ENCODE results near the gene RRAGC.

GRCh38 chr1:38820860-38821259, 38.7 kb downstream of the RRAGC start:
- TF ChIP-seq CTCF (IDR thresholded peaks at IDR 0.05; ENCODE audit: insufficient read depth, low read length) (no peak), GABPA (IDR thresholded peaks at IDR 0.05; ENCODE audit: low read depth) (no peak)
- TF ChIP-seq, protein P1, sequence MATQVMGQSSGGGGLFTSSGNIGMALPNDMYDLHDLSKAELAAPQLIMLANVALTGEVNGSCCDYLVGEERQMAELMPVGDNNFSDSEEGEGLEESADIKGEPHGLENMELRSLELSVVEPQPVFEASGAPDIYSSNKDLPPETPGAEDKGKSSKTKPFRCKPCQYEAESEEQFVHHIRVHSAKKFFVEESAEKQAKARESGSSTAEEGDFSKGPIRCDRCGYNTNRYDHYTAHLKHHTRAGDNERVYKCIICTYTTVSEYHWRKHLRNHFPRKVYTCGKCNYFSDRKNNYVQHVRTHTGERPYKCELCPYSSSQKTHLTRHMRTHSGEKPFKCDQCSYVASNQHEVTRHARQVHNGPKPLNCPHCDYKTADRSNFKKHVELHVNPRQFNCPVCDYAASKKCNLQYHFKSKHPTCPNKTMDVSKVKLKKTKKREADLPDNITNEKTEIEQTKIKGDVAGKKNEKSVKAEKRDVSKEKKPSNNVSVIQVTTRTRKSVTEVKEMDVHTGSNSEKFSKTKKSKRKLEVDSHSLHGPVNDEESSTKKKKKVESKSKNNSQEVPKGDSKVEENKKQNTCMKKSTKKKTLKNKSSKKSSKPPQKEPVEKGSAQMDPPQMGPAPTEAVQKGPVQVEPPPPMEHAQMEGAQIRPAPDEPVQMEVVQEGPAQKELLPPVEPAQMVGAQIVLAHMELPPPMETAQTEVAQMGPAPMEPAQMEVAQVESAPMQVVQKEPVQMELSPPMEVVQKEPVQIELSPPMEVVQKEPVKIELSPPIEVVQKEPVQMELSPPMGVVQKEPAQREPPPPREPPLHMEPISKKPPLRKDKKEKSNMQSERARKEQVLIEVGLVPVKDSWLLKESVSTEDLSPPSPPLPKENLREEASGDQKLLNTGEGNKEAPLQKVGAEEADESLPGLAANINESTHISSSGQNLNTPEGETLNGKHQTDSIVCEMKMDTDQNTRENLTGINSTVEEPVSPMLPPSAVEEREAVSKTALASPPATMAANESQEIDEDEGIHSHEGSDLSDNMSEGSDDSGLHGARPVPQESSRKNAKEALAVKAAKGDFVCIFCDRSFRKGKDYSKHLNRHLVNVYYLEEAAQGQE (IDR thresholded peaks at IDR 0.05; ENCODE audit: insufficient replicate concordance, low read depth) = no peak
